NCI-H526 treated with DMSO at 0.1 percent for 48 hours (cell line): ENCODE data around the gene RIMKLB.
"Not testable (repeated sequence)": the region's sequence is repeated elsewhere in the genome, so short reads cannot be mapped to it uniquely, and the experiment has no call there.

Experiments used
- DNase-seq: peaks from one replicate; lab custom pipeline; 2025; lab: John Stamatoyannopoulos, UW

The RIMKLB gene

GRCh38 chr12:8695116-8695515 is 2.7 kb upstream of the RIMKLB start:
- no peak for DNase-seq

- DNase-seq, result no peak
Measured at GRCh38 chr12:8696442-8697090, 1.2 kb upstream of the RIMKLB start.

- peak; percentile 61 for DNase-seq
Measured at GRCh38 chr12:8697120-8697475, 693 bp upstream of the RIMKLB start.

- no peak for DNase-seq
Measured at GRCh38 chr12:8698132-8698851, 501 bp downstream of the RIMKLB start.

GRCh38 chr12:8698879-8699278 is 1.1 kb downstream of the RIMKLB start:
- no peak for DNase-seq

GRCh38 chr12:8699714-8700113 is 1.9 kb downstream of the RIMKLB start:
- no peak for DNase-seq

GRCh38 chr12:8701046-8701660 is 3.4 kb downstream of the RIMKLB start:
- DNase-seq, result no peak

- DNase-seq, result no peak
Measured at GRCh38 chr12:8702159-8702558, 4.4 kb downstream of the RIMKLB start.

GRCh38 chr12:8709124-8709830 is 11.5 kb downstream of the RIMKLB start:
- DNase-seq, result no peak

- no peak for DNase-seq
Measured at GRCh38 chr12:8712572-8712971, 14.8 kb downstream of the RIMKLB start.

- no peak for DNase-seq
Measured at GRCh38 chr12:8722286-8722800, 24.6 kb downstream of the RIMKLB start.

- DNase-seq, result no peak
Measured at GRCh38 chr12:8734873-8735381, 37.1 kb downstream of the RIMKLB start.

GRCh38 chr12:8742501-8742900 is 44.7 kb downstream of the RIMKLB start:
- no peak for DNase-seq

GRCh38 chr12:8743121-8743520 is 45.3 kb downstream of the RIMKLB start:
- not testable (repeated sequence) for DNase-seq

GRCh38 chr12:8745631-8746030 is 47.8 kb downstream of the RIMKLB start:
- DNase-seq, result not testable (repeated sequence)

GRCh38 chr12:8746046-8746445 is 48.3 kb downstream of the RIMKLB start:
- no peak for DNase-seq

GRCh38 chr12:8760076-8760475 is 62.3 kb downstream of the RIMKLB start:
- DNase-seq, result not testable (repeated sequence)

GRCh38 chr12:8762701-8763100 is 64.9 kb downstream of the RIMKLB start:
- not testable (repeated sequence) for DNase-seq

- not testable (repeated sequence) for DNase-seq
Measured at GRCh38 chr12:8766121-8766520, 68.3 kb downstream of the RIMKLB start.

- no peak for DNase-seq
Measured at GRCh38 chr12:8770499-8770898, 72.7 kb downstream of the RIMKLB start.

GRCh38 chr12:8771072-8771471 is 73.3 kb downstream of the RIMKLB start:
- no peak for DNase-seq

- no peak for DNase-seq
Measured at GRCh38 chr12:8773461-8773860, 75.7 kb downstream of the RIMKLB start.
